Measurements from ENCODE around the gene UCHL5.

The UCHL5 gene, protein sequence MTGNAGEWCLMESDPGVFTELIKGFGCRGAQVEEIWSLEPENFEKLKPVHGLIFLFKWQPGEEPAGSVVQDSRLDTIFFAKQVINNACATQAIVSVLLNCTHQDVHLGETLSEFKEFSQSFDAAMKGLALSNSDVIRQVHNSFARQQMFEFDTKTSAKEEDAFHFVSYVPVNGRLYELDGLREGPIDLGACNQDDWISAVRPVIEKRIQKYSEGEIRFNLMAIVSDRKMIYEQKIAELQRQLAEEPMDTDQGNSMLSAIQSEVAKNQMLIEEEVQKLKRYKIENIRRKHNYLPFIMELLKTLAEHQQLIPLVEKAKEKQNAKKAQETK

DNA sequence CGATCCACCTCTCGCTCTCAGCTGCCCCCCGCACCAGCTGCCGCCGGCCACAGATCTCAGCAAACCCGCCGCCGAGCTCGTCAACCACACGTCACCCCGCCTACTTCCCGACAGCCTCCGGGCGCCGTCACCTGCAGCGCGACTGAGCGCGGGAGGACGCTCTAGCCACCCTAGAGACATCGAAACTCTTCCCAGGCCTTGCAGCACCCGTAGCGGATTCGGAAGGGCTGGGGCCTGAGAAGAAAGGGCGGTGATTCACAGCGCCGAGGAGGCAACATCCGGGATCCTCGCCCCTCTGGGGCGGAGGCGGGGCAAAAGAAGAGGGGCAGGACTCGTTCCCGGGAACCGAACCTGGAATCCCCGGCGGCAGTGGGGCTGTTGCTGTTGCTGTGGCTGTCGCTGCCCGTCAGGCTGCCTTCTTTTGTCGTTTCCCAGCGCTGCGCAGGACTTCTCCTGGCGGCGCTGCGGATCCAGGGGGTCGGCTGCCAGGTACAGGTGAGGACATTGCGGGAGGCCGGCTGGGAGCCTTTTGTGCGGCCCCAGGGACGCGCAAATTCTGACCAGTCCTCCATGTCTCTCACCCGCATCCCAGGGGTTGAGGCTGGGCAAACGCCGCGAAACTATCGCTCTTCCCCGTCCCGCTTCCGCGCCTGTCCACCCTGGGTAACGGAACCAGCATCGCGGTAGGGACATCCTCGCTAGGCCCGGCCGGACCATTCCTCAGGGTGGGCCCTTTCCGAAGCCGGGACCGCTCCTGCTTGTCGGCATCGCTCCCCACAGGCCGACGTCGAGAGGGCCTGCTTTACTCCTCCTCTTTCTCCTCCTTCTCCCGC lies at the start of gene UCHL5, which contains the start of gene RO60:
TSS of gene UCHL5 (minus strand) at position 79 of the 833 bp plus-strand sequence. CDS start 100 bp downstream, outside the sequence.
TSS of gene RO60 (plus strand) at position 331 of the 833 bp plus-strand sequence. CDS start 9,443 bp downstream, outside the sequence.
- peak within 1 kb of the TSS; percentile 100 for H3K27ac Mint-ChIP-seq
- peaks cover 66% of the 10 kb centered on the region for H3K4me1 Mint-ChIP-seq (ENCODE audit: low read depth)
- H3K36me3 Mint-ChIP-seq, result peaks cover 8% of the 10 kb centered on the region
- H3K9me3 Mint-ChIP-seq (ENCODE audit: low read depth), result no peaks in the 10 kb centered on the region
- H3K27me3 Mint-ChIP-seq, result no peaks in the 10 kb centered on the region
- peak within 1 kb of the TSS; percentile 100 for H3K4me3 Mint-ChIP-seq

DNA sequence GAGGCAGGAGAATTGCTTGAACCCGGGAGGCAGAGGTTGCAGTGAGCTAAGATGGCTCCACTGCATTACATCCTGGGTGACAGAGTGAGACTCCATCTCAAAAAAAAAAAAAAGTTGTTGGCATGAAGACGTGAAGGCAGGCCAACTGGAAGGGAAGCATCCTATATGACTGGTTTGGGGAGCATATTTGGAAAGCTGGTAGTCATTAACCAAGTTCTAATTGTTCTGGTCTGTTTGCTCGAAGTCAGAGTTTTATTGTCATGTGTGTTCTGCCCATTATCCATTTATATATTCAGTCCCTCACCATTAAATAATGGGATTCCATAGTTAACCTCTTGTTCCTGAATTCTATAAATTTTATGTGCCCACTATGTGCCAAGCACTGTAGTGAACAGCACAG lies 49.3 kb upstream of the UCHL5 start:
- no peaks in the 10 kb centered on the region for H3K36me3 Mint-ChIP-seq
- H3K27ac Mint-ChIP-seq, result no peak overlapping the region
- H3K27me3 Mint-ChIP-seq, result no peaks in the 10 kb centered on the region

DNA sequence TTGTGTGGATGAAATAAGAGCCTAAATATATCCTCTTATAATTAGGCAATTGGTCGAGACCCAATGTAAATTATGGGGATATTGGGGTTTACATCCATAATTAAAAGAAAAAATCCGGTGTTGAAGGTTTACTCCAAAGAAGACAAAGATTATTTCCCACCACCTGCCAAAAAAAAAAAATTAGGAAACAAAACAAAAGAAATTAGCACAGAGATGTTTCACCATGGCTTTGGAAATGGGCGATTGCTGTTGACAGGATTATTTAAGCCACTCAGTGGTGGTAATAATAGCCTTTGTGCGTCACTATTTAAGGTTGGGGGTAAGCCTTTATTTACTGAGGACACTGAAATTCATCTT lies 46.6 kb upstream of the UCHL5 start:
- H3K4me1 Mint-ChIP-seq (ENCODE audit: low read depth), result peaks cover 18% of the 10 kb centered on the region
- H3K36me3 Mint-ChIP-seq, result no peaks in the 10 kb centered on the region
- peak overlapping the region; percentile 41 for H3K27ac Mint-ChIP-seq
- H3K9me3 Mint-ChIP-seq (ENCODE audit: low read depth), result no peaks in the 10 kb centered on the region
- peak overlapping the region; percentile 88 for H3K4me3 Mint-ChIP-seq
- H3K27me3 Mint-ChIP-seq, result no peaks in the 10 kb centered on the region

More for the DNA sequence above, 49.3 kb upstream of the UCHL5 start:
- Mint-ChIP-seq H3K9me3 (ENCODE audit: low read depth) (no peaks in the 10 kb centered on the region), H3K4me3 (no peak overlapping the region), H3K4me1 (ENCODE audit: low read depth) (peaks cover 12% of the 10 kb centered on the region)

DNA sequence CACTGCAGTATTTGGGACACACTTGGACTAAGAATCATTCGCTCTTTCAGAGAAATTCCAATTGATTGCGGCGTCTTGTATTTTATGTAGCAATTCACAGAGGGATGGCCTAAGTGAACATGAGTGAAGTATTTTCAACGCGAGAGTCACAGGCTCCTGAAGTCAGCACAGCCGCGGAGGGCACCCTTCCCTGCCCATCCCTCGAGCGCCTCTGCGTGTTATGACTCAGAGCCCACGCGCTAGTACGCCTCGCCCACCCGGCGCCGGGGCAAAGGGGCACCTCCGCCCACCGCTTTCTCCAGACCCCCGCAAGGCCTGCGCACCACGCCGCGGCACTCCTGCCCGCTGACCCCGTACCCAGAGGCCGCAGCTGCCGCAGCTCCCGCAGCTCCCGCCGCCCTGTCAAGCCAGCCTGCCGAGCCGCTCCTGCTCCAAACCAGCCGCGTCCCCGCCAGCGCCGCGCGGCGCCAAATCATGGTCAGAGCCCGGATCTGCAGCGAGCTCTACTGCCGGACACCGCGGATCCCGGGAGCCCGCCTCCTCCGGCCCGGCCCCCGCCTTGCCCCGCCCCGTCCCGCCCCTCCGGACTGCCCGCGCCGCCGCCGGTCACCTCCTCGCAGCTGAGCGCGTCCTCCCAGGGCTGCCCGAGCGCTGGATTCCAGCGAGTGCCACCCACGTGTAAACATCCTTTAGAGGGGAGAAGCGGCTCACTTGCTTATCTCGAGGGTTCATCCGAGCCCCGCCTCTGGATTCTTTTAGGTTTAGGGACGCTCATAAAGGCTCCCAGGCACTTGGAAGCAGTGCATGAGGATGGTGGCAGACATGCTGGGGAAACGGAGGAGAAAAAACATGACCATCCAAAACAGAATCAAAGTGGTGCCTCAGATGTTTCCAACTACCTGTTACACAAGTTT lies 46.0 kb upstream of the UCHL5 start, which contains the start of gene GLRX2:
TSS of gene GLRX2 (minus strand) at position 508 of the 914 bp plus-strand sequence. CDS start at position 476, 32 bp downstream.
- peak within 1 kb of the TSS; percentile 94 for H3K4me3 Mint-ChIP-seq

DNA sequence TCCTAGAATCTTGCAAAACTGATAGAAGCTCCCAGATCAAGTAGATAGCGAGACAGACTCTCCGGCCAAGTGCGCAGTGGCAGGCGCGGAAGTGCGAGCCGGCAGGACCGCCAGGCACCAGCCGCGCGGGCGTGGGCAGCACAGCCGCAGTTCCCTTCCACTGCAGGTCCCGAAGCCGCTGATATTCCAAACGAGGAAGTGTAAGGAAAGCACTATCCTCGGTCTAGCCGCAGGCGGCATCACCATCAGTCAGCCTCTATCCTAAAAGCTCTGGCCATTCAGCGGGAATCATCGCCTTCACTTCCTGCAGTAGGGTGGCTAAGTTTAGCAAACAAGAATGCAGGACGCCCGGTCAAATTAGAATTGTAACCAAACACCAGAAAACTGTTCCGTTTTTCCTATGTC lies 45.3 kb upstream of the UCHL5 start:
- H3K27me3 Mint-ChIP-seq, result no peaks in the 10 kb centered on the region
- H3K9me3 Mint-ChIP-seq (ENCODE audit: low read depth), result no peaks in the 10 kb centered on the region
- H3K36me3 Mint-ChIP-seq, result no peaks in the 10 kb centered on the region
- peaks cover 18% of the 10 kb centered on the region for H3K4me1 Mint-ChIP-seq (ENCODE audit: low read depth)
- H3K27ac Mint-ChIP-seq, result peak overlapping the region; percentile 73
- H3K4me3 Mint-ChIP-seq, result peak overlapping the region; percentile 94

More for the DNA sequence above, 46.0 kb upstream of the UCHL5 start, which contains the start of gene GLRX2:
- Mint-ChIP-seq H3K9me3 (ENCODE audit: low read depth) (no peaks in the 10 kb centered on the region), H3K27ac (peak within 1 kb of the TSS; percentile 73), H3K27me3 (no peaks in the 10 kb centered on the region), H3K4me1 (ENCODE audit: low read depth) (peaks cover 18% of the 10 kb centered on the region), H3K36me3 (no peaks in the 10 kb centered on the region)

DNA sequence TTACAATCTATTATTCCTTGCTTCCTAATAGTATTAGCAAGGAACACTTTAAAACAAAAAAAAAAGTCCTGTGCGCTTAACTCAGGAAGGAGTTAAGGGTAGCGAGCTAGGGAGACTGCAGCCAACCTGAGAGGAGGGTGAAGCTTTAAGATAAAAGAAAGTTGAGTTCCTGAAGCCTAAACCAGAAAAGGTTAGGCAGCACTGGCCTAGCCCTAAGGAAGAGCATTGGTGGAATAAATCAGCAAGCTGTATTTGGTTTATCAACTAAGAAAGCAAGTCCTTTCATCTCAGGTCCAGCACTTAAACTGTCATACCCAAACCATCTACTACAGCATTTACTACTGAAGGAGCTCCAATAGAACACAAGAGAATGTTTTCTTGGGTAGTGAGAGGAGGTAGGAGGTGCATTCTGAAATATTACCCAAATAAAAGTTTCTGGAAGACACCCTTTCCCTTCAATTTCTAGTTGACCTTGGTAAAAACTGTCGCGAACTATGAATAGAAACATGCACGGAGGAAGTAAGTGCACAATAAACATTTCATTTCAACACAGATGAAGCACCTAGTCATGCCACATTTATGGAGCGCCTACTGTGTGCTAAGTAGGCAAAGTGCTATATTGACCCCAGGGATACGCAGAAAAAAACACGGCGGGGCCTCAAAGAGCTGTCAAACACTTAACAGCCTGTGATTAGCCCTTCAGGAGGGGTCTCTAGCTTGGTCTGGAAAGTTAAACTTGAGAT lies 44.8 kb upstream of the UCHL5 start:
- H3K36me3 Mint-ChIP-seq, result no peaks in the 10 kb centered on the region
- H3K27me3 Mint-ChIP-seq, result no peaks in the 10 kb centered on the region
- H3K27ac Mint-ChIP-seq, result peak overlapping the region; percentile 61
- peaks cover 18% of the 10 kb centered on the region for H3K4me1 Mint-ChIP-seq (ENCODE audit: low read depth)
- H3K9me3 Mint-ChIP-seq (ENCODE audit: low read depth), result no peaks in the 10 kb centered on the region
- peak overlapping the region; percentile 94 for H3K4me3 Mint-ChIP-seq

DNA sequence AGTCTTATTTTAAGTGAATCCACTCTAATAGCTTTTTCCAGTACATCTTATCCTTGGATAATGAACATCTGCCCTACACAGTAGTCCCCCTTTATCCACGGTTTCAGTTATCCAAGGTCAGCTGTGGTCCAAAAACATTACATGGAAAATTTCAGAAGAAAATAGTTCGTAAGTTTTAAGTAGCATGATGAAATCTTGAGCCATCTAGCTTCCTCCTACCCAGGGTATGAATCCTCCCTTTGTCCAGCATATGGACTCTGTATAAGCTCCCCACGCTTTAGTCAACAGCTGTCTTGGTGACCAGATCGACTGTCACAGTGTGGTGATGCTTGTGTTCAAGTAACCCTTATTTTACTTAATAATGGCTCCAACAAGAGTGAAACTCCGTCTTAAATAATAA lies 43.5 kb upstream of the UCHL5 start:
- H3K4me3 Mint-ChIP-seq, result no peak overlapping the region
- peaks cover 18% of the 10 kb centered on the region for H3K4me1 Mint-ChIP-seq (ENCODE audit: low read depth)
- no peaks in the 10 kb centered on the region for H3K27me3 Mint-ChIP-seq
- no peaks in the 10 kb centered on the region for H3K36me3 Mint-ChIP-seq
- H3K9me3 Mint-ChIP-seq (ENCODE audit: low read depth), result no peaks in the 10 kb centered on the region
- H3K27ac Mint-ChIP-seq, result no peak overlapping the region

DNA sequence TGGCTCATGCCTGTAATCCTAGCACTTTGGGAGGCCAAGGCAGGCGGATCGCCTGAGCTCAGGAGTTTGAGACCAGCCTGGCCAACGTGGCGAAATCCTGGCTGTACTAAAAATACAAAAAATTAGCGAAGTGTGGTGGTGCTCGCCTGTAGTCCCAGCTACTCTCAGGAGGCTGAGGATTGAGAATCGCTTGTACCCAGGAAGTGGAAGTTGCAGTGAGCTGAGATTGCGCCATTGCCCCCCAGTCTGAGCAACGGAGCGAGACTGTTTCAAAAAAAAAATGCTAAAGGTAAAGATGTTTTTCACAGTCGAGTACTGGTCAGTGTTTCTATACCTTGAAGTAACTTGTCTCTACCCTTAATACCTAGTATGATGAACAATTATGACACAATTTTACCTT lies 35.0 kb upstream of the UCHL5 start:
- Mint-ChIP-seq H3K27ac (no peak overlapping the region), H3K4me3 (no peak overlapping the region), H3K9me3 (ENCODE audit: low read depth) (no peaks in the 10 kb centered on the region), H3K36me3 (no peaks in the 10 kb centered on the region), H3K4me1 (ENCODE audit: low read depth) (no peaks in the 10 kb centered on the region), H3K27me3 (no peaks in the 10 kb centered on the region)

DNA sequence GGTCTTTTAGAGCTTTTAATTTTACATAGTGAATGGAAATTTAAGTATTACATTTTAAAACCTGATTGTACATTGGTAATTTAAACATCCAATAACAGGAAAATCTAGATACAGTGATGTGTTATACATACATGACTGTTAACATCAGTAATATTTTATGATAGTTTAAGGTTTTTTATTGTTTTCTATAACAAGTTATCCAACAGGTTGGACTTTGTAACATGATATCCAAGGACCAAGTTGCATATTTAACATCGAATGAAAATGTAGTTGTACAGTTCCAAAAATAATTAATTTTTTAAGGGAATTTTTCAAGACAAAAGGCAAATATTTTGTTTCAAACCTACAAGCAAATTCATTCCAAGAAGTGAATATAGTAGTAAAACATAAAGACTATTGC lies 31.7 kb upstream of the UCHL5 start:
- H3K27me3 Mint-ChIP-seq, result no peaks in the 10 kb centered on the region
- no peaks in the 10 kb centered on the region for H3K36me3 Mint-ChIP-seq
- no peaks in the 10 kb centered on the region for H3K4me1 Mint-ChIP-seq (ENCODE audit: low read depth)
- H3K4me3 Mint-ChIP-seq, result no peak overlapping the region
- H3K9me3 Mint-ChIP-seq (ENCODE audit: low read depth), result no peaks in the 10 kb centered on the region
- H3K27ac Mint-ChIP-seq, result no peak overlapping the region

DNA sequence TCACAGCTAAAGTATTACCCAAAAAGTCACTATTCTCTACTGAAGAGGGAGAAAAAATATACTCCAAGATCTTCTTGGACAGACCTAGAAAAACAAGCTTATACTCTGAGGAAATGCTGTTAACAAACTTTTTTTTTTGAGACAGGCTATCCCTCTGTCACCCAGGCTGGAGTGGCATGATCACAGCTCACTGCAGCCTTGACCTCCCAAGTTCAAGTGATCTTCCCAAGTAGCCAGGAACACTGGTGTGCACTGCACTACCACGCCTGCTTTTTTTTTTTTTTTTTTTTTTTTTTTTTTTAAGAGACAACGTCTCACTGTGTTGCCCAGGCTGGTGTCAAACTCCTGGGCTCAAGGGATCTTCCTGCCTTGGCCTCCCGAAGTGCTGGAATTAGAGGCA lies 28.7 kb upstream of the UCHL5 start:
- H3K36me3 Mint-ChIP-seq, result peaks cover 6% of the 10 kb centered on the region
- no peaks in the 10 kb centered on the region for H3K27me3 Mint-ChIP-seq
- H3K4me1 Mint-ChIP-seq (ENCODE audit: low read depth), result no peaks in the 10 kb centered on the region
- H3K4me3 Mint-ChIP-seq, result no peak overlapping the region
- H3K27ac Mint-ChIP-seq, result no peak overlapping the region
- no peaks in the 10 kb centered on the region for H3K9me3 Mint-ChIP-seq (ENCODE audit: low read depth)

DNA sequence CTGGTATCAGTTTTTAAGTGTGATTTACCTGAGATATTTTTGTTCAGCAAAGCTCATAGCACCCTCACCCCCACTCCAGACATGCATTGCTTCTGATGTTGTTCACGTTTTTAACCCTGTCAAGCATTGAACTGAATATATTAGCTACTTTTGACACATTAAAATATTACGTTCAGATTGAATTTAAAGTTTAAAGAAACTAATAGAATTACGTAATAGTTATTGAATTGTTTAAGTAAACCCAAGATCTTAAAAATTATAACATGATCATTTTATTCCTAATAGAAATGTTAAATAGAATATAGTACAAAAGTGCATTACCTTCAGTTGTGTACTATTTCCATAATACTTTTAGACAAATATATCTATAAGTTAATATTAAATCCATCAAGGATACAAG lies 27.2 kb upstream of the UCHL5 start:
- Mint-ChIP-seq H3K9me3 (ENCODE audit: low read depth) (no peaks in the 10 kb centered on the region), H3K27me3 (no peaks in the 10 kb centered on the region), H3K36me3 (peaks cover 8% of the 10 kb centered on the region), H3K27ac (no peak overlapping the region), H3K4me1 (ENCODE audit: low read depth) (no peaks in the 10 kb centered on the region), H3K4me3 (no peak overlapping the region)

DNA sequence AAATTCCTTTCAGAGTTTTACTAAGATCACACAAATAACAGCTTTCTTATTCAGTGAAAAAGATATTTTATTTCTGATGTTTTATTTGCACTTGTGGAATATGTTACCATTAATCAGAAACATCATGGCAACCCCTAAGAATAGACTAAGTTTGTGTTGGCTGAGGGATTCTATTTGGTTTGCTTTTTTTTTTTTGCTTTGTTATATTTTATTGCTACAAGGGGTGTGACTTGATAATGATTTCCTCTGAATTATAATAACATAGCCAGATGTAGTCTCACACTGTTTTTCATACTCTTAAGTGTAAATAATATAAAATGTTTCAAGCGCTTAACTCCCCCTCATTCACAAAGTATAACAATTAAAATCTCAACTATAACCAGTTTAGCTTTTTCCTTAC lies 26.1 kb upstream of the UCHL5 start:
- Mint-ChIP-seq H3K36me3 (peaks cover 8% of the 10 kb centered on the region), H3K4me3 (no peak overlapping the region), H3K27ac (no peak overlapping the region), H3K4me1 (ENCODE audit: low read depth) (no peaks in the 10 kb centered on the region), H3K9me3 (ENCODE audit: low read depth) (no peaks in the 10 kb centered on the region), H3K27me3 (no peaks in the 10 kb centered on the region)

DNA sequence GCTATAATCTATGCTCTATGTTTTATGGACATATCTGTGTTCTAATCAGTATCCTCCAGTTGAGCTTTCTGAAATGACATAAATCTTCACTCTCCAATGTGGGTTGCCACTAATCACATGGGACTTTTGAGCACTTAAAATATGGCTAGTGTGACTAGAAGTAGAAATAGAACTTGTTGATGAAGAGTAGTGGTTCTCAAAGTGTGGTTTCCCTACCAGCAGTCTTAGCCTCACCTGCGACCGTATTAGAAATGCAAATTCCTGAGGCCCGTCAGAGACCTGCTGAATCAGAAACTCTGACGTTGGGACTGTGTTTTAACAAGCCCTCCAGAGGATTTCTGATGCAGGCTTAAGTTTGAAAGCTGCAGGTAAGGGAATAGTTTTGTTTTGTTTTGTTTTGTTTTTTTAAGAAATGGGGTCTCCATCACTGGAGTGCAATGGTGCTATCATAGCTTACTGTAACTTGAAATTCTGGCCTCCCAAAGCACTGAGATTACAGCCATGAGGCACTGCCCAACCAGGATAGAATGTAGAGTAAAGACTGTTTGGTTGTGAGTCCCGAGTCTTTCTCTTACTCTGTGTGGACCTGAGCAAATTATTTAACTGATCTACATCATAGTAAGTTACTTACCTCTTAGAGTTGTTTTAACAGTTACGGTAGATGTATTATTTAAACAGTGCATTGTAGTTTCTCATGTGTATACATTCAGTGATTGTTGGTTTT lies 24.4 kb upstream of the UCHL5 start:
- Mint-ChIP-seq H3K27me3 (no peaks in the 10 kb centered on the region), H3K27ac (no peak overlapping the region), H3K4me1 (ENCODE audit: low read depth) (no peaks in the 10 kb centered on the region), H3K36me3 (peaks cover 16% of the 10 kb centered on the region), H3K4me3 (no peak overlapping the region), H3K9me3 (ENCODE audit: low read depth) (no peaks in the 10 kb centered on the region)

All from activated naive CD8-positive, alpha-beta T cell (primary cell).